Hindlimb muscle (tissue), 1 donor: ENCODE results near the gene CKAP5. TPM values are rescaled to one million over a fixed set of nuclear protein-coding genes. Genes with fewer than 3 reads are reported as not detected.

Experiments
- DNase-seq: peaks from one replicate; pipeline ENCODE4 v3.0.0-alpha.2; 2013
- polyA plus RNA-seq: library from polyadenylated mRNA; unstranded; fragments of 120-200 nt; gene quantifications from one replicate; pipeline ENCODE4 v1.2.1, GENCODE V29; 2013; ENCODE audit not compliant: insufficient read length

Gene CKAP5
- polyA plus RNA-seq, 1 donor: 47.7 TPM

GRCh38 chr11:46761807-46762206 is 84.3 kb downstream of the CKAP5 start:
- no peak for DNase-seq

- no peak for DNase-seq
Observed at GRCh38 chr11:46760429-46761128, 85.5 kb downstream of the CKAP5 start.

- no peak for DNase-seq
Observed at GRCh38 chr11:46759196-46759595, 86.9 kb downstream of the CKAP5 start.

GRCh38 chr11:46755962-46756361 is 90.1 kb downstream of the CKAP5 start:
- no peak for DNase-seq

GRCh38 chr11:46747150-46747549 is 98.9 kb downstream of the CKAP5 start:
- DNase-seq: no peak

GRCh38 chr11:46745995-46746394 is 100.1 kb downstream of the CKAP5 start:
- DNase-seq: no peak

- DNase-seq: no peak
Observed at GRCh38 chr11:46745328-46745727, 100.8 kb downstream of the CKAP5 start.

GRCh38 chr11:46743693-46744339 is 102.3 kb downstream of the CKAP5 start:
- no peak for DNase-seq

GRCh38 chr11:46743043-46743442 is 103.0 kb downstream of the CKAP5 start:
- DNase-seq: no peak

- no peak for DNase-seq
Observed at GRCh38 chr11:46741600-46742484, 104.2 kb downstream of the CKAP5 start.

GRCh38 chr11:46738887-46739286 is 107.2 kb downstream of the CKAP5 start:
- DNase-seq: no peak

- no peak for DNase-seq
Observed at GRCh38 chr11:46737699-46738098, 108.4 kb downstream of the CKAP5 start.

GRCh38 chr11:46736615-46737014 is 109.5 kb downstream of the CKAP5 start:
- no peak for DNase-seq

GRCh38 chr11:46736146-46736545 is 109.9 kb downstream of the CKAP5 start:
- DNase-seq: no peak

- no peak for DNase-seq
Observed at GRCh38 chr11:46733234-46733633, 112.8 kb downstream of the CKAP5 start.

GRCh38 chr11:46731545-46731944 is 114.5 kb downstream of the CKAP5 start:
- DNase-seq: no peak

- DNase-seq: no peak
Observed at GRCh38 chr11:46729110-46730027, 116.7 kb downstream of the CKAP5 start.

GRCh38 chr11:46728659-46729040 is 117.4 kb downstream of the CKAP5 start:
- DNase-seq: no peak

- no peak for DNase-seq
Observed at GRCh38 chr11:46727952-46728658, 118.0 kb downstream of the CKAP5 start.

- DNase-seq: no peak
Observed at GRCh38 chr11:46726206-46726862, 119.7 kb downstream of the CKAP5 start.
